HG02885 (cell line): Measurements from ENCODE around the gene LHX3.
"Not testable (repeated sequence)": the region's sequence is repeated elsewhere in the genome, so short reads cannot be mapped to it uniquely, and the experiment has no call there.

Experiments
- ATAC-seq: cut with Tn5 transposase; IDR thresholded peaks from one replicate; pipeline ENCODE4 v1.9.1; 2021; ENCODE audit warnings: mild to moderate bottlenecking; ENCODE audit not compliant: unreplicated experiment, poor library complexity

Gene LHX3

DNA sequence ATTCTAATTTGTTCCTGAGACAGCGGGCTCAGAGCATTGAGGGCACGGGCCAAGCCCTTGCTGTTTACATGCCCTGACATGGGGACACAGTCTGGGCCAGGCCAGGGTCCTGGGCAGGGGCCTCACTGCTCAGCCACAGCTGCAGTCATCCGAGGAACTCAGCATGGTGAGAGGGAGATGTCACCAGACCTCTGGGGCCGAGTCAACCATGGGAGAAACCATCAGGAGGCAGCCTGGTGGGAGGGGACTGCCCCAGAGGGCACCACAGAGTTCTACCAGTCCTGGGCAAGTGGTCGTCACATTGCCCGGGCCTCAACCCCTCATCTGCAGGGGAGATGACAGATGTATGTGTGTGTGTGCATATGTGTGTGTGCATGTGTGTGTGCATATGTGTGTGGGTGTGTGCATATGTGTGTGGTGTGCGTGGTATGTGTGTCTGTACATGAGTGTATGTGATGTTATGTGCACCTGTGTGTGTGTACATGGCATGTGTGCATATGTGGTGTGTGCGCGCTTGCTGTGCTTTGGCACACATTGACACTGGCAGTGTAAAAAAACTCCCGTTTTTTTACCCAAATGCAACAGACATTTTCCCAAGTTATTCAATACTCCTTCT, 43.8 kb downstream of the LHX3 start:
- no peak for ATAC-seq

DNA sequence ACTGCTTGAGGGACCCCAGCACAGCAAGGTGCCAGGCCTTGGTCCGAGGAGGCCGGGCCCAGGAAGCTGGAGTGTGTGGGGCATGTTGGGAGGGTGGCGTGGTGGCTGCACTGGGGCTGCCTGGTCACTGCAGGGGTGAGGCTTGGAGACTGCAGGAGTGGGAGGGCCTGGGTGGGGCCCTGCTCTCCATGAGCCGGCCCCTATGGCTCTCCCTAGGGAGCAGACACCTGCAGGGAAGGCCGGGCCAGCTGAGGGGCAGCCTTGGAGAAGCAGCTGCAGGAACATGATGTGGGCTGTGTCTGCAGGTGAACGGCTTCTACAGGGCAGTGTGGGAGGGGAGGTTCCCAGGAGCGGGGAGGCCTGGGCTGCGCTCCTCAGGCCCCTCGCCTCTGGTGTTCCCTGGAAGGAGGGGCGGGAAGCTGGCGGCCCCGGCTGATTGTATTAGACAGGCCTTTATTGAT, 44.5 kb downstream of the LHX3 start:
- no peak for ATAC-seq

DNA sequence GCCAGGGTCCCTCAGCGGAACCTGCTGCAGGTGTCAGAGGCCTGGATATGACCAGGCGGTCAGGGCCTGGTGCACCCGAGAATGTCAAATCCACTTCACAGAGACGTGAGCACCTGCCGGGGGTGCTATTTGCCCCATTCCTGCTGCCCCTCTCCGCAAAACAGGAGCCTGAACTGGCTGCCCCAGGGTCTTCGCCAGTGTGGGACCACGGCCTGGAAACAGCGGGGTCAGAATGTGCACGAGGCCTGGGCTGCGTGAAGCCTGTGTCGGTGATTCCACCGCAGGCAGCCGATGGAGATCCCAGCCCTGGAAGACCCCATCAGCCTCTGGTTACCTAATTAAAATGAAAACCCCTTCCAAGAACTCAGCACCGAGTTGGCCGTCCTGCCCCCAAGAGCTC, 45.1 kb downstream of the LHX3 start:
- ATAC-seq: no peak

DNA sequence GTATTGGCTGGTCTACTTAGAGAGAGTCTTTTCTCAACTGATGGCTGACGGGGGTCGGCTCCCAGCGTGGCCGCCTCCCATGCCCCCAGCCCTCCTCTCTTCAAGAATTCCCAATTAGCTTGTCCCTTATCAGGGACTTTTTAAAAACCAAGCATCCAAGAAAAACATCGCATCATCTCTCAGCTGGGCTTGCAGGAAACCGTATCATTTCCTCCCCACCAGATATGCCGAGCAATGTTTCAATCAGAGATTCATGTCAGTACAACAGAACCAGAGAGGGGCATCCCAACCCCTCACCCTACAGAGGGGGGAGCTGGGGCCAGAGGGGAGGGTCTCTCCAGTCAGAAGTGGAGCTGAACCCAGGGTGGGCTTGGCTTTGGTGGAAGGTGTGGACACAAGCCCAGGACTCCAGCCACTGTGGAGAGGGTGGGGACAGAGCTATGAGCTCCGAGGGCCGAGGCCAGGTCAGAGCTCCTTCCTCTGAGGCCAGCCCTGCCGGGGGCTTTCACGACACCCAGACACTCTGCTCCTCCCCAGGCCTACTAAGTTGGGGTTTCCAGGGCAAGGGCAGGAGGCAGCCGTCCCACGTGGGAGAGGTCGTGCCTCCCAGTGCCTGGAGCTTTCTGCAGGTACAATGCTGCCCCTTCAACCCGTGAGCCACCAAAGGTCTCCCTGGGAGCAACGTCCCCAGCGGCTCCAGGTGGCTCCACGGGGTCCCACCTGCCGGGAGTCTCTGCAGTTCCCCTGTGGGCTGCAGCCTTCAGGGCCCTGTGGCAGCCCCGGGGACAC, 47.3 kb downstream of the LHX3 start:
- ATAC-seq: no peak

DNA sequence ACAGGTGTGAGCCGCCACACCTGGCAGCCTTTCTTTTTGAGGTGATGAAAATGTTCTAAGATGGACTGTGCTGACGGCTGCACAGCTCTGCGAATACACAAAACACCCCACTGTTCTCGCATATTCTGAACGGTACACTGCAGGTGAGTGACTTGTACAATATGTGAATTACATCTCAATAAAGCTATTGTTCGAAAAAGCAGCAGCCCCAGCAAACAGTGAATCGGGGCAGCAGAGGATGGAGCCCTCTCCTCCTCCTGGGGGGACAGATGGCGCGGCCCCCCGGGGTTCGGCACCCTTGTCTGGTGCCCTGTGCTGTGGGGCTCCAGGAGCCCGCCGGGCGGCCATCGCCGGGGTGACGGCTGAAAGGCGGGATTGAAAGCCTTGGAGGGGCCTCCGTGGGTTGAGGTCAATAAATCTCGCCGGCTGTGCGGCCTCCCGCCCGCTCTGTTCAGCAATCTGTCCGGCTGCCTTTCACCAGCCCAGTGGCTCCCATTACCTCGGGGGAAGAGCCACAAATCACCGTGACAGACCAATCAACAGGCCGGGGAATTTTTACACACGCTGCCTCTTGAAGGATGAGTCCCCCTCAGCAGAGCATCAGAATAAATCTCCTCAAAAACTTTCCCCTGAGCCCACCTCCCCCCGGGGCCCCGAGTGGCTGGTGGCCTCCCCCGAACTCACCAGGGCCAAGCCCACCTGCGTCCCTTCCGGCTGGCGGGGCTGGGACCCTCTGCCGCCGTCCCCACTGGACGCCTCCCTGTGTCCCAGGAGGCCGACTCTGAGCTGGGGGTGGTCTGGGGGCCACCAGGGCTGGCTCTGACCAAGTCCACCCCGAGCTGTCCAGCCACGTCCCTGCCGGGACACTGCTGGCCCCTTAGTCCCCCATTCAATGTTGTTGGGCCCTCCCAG, 48.5 kb downstream of the LHX3 start:
- no peak for ATAC-seq

DNA sequence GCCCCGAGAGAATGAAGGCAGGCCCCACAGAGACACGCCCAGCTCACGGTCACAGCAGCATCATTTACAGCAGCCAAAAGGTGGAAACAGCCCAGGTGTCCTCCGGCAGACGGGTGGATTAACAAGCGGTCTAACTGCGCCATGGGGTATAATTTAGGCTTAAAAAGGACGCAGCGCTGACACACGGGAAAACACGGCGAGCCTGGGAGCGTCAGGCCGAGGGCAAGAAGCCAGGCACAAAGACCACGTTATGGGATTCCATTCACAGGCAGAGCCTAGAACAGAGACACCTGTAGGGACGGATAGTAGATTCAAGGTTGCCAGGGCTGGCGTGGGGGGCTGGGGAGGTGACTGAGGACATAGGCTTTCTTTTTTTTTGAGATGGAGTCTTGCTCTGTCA, 49.4 kb downstream of the LHX3 start:
- ATAC-seq: no peak

DNA sequence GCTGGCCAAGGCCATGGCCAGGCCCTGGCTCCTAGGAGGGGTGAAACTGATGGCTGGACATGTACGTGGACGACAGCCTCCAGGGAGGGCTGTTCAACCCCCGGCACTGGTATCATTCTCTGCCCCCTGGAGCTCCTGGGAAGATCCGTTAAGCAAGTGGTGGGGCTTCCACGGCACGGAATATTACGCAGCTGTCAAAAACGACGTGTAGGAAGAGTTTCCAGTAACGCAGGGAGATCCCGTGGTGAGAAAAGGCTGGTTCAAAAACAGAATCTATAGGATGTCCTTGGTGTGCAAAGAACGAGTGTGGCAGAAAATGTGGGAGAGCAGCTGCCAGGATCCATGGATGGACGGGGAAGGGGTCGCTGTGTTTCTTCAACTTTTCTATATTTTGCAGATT, 50.0 kb downstream of the LHX3 start:
- no peak for ATAC-seq

DNA sequence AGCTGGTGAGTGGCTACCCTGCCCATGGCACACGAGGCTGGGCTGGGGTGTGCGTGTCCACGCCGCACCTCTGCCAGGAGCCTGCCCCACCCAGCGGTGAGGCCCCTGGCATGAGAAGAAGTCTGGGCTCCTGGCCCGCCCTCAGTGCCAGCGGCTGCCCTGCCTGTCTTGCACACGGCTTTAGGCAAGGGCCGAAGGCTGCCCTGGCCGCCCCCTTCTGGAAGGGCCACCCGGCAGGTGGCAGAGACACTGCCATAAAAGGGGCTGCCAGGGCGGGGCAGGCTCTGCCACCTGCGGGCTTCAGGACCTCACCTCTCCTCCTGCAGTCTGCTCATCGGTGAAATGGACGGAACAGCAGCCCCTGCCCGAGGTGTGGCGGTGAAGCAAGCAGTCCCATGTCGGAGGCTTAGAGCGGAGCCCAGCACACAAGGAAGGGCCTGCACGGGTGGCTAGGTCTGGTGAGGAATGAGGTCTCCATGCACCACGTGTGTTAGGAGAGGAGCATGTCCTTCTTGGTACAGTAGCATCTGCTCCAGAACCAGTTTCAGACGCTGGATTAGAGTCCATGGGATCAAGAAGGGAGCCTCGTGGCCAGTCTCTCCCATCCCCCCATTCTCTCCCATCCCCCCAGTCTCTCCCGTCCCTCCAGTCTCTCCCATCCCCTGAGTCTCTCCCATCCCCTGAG, 51.4 kb downstream of the LHX3 start:
- no peak for ATAC-seq

DNA sequence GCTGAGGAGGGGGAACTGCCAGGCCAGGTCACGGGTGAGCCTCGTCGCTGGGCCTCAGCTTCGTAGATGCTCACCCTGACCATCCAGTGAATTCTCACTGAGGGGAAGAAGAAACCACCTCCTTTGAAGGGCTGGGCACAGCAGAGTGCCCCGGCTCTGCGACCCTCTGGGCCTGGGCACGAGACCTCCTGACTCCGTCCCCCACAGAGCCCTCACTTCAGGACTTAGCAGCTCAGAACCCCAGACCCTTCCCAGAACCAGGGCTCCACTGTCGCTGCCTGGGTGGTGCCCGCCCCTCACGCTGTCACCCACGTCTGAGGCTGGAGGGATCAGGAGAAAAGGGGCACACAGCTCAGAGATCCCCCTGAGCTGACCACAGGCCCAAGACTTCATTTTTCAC, 52.0 kb downstream of the LHX3 start:
- ATAC-seq: no peak

DNA sequence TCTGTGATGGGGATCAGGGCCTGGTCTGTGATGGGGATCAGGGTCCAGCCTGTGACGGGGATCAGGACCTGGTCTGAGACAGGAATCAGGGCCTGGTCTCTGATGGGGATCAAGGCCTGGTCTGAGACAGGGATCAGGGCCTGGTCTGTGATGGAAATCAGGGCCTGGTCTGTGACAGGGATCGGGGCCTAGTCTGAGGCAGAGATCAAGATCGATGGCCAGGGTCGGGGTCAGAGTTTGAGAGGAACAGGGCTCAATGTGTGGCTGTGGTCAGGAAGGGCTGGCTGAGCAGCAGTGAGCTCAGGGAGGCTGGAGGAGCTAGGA, 52.4 kb downstream of the LHX3 start:
- no peak for ATAC-seq

DNA sequence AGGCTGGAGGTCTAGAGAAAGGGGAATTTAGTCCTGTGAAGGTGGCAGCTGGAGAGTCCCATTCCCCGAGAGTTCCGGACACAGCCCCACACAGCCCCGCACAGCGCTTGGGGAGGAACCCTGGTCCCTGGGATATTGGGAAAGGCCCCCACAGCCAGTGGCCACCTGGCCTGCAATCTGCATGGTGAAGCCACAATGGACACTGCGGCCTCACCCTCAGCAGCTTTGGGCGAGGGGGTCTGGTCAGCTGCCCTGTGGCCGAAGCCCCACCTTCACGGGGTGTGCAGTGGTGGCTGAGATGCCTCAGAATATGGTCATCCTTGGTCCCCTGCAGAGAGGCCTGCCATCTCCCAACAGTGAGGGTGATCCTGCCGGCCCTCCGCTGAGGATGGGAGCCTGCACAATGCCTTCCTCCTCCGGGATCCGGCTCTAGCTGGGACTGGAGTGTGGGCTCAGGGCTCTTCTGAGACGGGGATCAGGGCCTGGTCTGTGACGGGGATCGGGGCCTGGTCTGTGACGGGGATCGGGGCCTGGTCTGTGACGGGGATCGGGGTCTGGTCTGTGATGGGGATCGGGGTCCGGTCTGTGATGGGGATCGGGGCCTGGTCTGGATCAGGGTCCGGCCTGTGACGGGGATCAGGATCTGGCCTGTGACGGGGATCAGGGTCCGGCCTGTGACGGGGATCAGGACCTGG, 52.9 kb downstream of the LHX3 start:
- ATAC-seq: no peak

DNA sequence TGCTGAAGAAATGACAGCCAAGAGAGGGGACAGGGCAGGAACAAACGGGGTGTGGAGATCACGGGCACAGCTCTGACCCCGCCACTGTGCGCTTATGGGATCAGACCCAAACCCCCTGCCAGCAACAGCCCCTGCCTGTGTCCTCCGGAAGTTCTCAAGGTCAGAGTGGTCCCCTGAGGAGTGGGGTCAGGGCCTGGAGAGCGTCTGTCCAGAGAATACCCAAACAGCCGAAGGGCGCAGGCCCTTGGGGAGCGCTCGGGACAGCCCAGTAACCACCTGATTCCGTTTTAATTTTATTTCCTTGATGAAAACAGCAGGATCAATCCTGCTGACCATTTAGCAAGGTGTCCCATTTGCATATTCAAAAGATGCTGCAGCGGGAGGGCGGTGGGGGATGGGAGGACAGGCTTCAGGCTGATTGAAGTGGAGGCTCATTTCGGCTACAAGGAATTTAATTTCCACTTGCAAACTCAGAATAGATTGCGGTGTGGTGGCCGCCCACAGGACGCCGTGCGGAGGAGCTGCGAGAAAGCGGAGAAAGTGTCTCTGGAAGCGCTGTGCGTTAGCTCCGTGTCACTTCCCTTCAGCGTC, 53.6 kb downstream of the LHX3 start:
- no peak for ATAC-seq

DNA sequence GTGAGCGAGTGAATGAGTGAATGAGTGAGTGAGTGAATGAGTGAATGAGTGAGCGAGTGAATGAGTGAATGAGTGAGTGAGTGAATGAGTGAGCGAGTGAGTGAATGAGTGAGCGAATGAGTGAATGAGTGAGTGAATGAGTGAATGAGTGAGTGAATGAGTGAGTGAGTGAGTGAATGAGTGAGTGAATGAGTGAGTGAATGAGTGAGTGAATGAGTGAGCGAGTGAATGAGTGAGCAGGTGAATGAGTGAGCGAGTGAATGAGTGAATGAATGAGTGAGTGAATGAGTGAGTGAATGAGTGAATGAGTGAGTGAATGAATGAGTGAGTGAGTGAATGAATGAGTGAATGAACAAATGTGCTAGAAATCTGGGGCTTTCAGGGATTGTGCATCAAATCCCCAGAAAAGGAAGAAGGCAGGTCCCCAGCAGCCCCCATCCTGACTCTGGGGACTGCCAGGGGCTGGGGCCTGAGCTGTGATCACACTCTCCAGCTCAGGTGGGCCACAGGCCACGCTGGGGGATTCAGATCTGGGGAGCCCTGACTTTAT, 54.2 kb downstream of the LHX3 start:
- ATAC-seq: not testable (repeated sequence)

DNA sequence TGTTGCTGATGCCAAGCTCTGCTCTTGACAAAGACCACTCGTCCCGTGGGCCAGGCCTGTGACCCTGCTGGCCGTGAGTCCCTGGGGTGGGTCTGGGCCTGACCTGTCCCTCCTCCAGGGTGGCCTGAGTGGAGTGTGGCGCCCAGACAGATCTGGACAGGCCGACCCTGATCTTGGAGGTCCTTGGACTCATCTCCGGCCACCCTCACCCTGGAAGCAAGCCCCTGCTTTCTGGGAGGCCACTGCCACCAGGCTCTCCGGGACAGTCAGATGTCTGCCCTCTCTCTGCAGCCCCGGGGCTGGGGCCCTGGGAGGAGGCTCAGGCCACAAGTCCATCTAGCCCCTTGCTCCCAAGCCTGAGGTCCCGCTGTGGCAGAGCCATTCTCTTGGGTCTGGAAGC, 55.1 kb downstream of the LHX3 start:
- no peak for ATAC-seq

DNA sequence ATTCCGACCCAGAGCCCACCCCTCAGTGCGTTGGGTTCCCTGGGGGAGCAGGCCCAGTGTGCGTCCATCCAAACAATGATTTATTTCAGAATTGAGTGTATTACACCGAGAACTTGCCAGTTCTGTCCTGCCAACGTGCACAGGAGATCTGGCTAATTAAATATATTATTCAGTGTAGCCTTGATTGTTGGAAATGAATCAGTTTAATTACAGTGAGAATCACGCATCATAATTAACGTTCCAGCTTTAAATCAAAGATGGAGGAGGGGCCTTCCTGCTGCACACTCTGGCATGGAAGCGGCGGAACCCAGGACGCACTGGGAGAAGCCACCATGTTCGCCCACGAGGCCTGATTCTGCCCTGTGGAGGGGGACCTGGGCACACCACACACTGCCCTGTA, 55.6 kb downstream of the LHX3 start:
- no peak for ATAC-seq

DNA sequence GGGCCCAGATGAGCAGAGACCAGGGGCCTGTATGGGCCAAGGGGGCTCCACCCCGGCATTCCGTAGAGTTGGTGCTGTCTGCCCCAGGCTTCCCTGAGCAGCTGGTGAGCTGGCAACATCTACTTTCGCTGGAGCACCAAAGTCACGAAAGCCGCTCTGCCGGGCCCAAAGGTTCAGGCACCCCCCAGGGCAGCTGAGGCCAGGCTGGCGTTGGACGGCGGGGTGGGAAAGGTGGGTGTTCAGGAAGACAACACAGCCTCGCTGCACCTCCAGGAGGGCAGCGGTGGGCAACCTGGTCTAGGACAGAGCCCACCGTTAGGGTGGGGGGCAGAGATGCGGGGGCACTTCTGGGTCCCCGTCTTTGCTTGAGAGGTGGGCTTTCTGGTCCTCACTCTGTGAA, 56.2 kb downstream of the LHX3 start:
- ATAC-seq: no peak

DNA sequence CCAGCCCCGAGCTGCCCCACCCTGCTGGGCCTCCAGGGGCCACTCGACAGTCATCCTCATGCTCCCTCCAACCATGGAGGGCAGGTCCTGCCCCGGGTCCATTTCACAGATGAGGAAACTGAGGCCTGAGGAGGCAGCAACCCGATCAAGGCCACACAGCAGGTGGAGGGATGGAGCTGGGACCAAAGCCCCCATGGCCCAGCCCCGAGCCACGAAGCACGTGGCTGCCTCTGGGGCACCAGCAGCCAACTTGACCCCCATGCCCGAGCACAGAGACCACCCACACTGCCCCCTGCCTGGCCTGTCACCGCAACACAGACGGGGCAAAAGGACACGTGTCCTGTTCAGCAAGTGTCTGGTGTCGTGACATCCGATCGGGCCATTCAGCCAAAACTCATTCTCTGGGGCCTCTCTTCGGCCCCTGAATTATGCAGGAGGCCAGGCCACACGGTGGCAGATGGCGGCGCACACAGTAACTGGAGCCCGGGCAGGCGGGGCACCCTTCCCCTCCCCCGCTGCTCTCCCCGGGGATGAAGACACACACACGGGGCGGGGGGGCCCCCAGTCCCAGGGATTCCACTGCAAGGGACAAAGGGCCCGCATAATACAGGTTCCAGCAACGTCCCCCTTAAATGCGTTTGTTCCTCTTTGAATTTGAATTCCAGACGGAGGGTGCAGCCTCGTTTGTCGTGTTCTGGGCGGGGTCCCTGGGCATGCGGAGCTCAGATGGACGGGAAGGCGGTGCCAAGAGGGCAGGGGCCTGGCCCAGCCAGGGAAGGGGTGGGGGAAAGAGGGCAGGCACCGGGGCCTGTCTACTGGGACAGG, 56.8 kb downstream of the LHX3 start:
- ATAC-seq: no peak

DNA sequence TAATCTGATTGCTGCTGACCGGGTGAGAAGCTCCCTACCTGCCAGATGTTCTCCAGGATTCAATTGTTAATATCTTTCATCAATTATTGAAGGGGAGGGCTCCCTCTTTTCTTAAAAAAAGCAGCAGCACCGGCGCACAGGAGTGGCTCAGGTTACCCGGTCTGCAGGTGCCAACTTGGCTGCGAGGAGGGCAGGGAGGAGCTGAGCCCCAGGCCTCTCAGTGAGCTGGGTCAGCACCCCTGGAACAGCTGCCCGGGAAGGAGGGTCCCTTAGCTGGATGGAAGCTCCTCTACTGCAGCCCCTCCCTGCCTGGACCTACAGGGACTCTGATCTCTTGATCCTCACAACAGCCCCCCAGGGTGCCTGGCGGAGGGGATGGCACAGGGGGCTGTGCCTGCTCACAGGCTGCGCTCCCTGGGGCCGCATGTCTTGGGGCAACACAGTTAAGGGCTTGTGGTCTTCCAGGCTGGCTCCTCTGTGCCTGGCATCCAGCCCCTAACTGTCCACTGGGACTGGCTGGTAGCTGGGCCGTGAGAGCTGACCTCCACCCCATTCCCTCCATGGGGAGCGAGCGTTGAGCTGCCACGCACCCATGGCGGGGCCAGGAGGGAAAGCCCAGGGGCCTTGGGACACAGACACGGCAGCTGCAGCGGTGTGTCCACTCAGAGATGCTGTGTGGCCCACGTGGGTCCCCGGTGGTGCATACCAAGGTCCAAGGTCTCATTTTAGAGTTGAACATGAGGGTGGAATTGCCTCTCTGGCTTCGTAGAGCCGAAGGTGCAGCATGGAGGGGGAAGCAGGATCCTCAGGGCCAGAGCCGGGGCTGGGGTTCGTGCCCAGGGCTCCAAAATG, 57.7 kb downstream of the LHX3 start:
- ATAC-seq: no peak
